HG03025 (cell line): ENCODE data around the gene SYPL2.
A peak's percentile ranks its signal among the peaks of the same experiment; 100 is the strongest.
"Not testable (repeated sequence)": the region's sequence is repeated elsewhere in the genome, so short reads cannot be mapped to it uniquely, and the experiment has no call there.

Source experiments
- ATAC-seq: cut with Tn5 transposase; IDR thresholded peaks from one replicate; pipeline ENCODE4 v1.9.1; 2021; ENCODE audit warnings: mild to moderate bottlenecking, moderate library complexity; ENCODE audit not compliant: unreplicated experiment, low FRiP score

SYPL2 gene

GRCh38 chr1:109466452-109467300 lies at the start of gene SYPL2:
Gene SYPL2, plus strand, starts transcription at chr1:109466546. Its CDS starts 298 bp downstream, at chr1:109466844.
- no peak for ATAC-seq

- no peak for ATAC-seq
Observed at GRCh38 chr1:109423498-109423897, 42.8 kb upstream of the SYPL2 start.

GRCh38 chr1:109425391-109426280 lies 40.7 kb upstream of the SYPL2 start:
- peak; percentile 34 for ATAC-seq

GRCh38 chr1:109426281-109427170 lies 39.8 kb upstream of the SYPL2 start, which contains the start of gene PSMA5:
Gene PSMA5, minus strand, starts transcription at chr1:109426448. Its CDS starts 118 bp downstream, at chr1:109426330.
- ATAC-seq: peak; percentile 95

GRCh38 chr1:109427171-109427467 lies 39.2 kb upstream of the SYPL2 start:
- ATAC-seq: no peak

- no peak for ATAC-seq
Observed at GRCh38 chr1:109432336-109432735, 34.0 kb upstream of the SYPL2 start.

GRCh38 chr1:109433322-109433721 lies 33.0 kb upstream of the SYPL2 start:
- no peak for ATAC-seq

GRCh38 chr1:109434484-109434883 lies 31.9 kb upstream of the SYPL2 start:
- ATAC-seq: no peak

- ATAC-seq: no peak
Observed at GRCh38 chr1:109438798-109439297, 27.5 kb upstream of the SYPL2 start.

- ATAC-seq: no peak
Observed at GRCh38 chr1:109441069-109441468, 25.3 kb upstream of the SYPL2 start.

GRCh38 chr1:109443476-109443875 lies 22.9 kb upstream of the SYPL2 start:
- ATAC-seq: no peak

- no peak for ATAC-seq
Observed at GRCh38 chr1:109444346-109444745, 22.0 kb upstream of the SYPL2 start.

GRCh38 chr1:109445949-109446695 lies 20.2 kb upstream of the SYPL2 start:
- ATAC-seq: not testable (repeated sequence)

GRCh38 chr1:109447524-109447923 lies 18.8 kb upstream of the SYPL2 start:
- no peak for ATAC-seq

- no peak for ATAC-seq
Observed at GRCh38 chr1:109454497-109455133, 11.7 kb upstream of the SYPL2 start.

GRCh38 chr1:109457819-109458218 lies 8.5 kb upstream of the SYPL2 start:
- no peak for ATAC-seq

- no peak for ATAC-seq
Observed at GRCh38 chr1:109466125-109466451, 258 bp upstream of the SYPL2 start.

- no peak for ATAC-seq
Observed at GRCh38 chr1:109467301-109467777, 993 bp downstream of the SYPL2 start.

- ATAC-seq: no peak
Observed at GRCh38 chr1:109468061-109468460, 1.7 kb downstream of the SYPL2 start.
